Activated CD4-positive, CD25-positive, alpha-beta regulatory T cell (primary cell): Measurements from ENCODE around the gene RFC5.
"Not testable (repeated sequence)": the region's sequence is repeated elsewhere in the genome, so short reads cannot be mapped to it uniquely, and the experiment has no call there.

Experiments used
- DNase-seq, 4 experiments: peaks; one replicate each; lab custom pipeline; 2025; lab: John Stamatoyannopoulos, UW

RFC5 gene

GRCh38 chr12:118015306-118015705 is 1.2 kb upstream of the RFC5 start:
- no peak for DNase-seq

- DNase-seq, result no peak
Observed at GRCh38 chr12:118015944-118016343, 559 bp upstream of the RFC5 start.

GRCh38 chr12:118017926-118018325 is 1.4 kb downstream of the RFC5 start:
- DNase-seq, result no peak

GRCh38 chr12:118020036-118020435 is 3.5 kb downstream of the RFC5 start:
- DNase-seq, result no peak

GRCh38 chr12:118022097-118022727 is 5.7 kb downstream of the RFC5 start:
- not testable (repeated sequence) for DNase-seq

GRCh38 chr12:118022728-118023109 is 6.2 kb downstream of the RFC5 start:
- no peak for DNase-seq

GRCh38 chr12:118023301-118023860 is 6.9 kb downstream of the RFC5 start:
- DNase-seq, result no peak

GRCh38 chr12:118025168-118025567 is 8.7 kb downstream of the RFC5 start:
- no peak for DNase-seq

- no peak for DNase-seq
Observed at GRCh38 chr12:118029166-118029565, 12.7 kb downstream of the RFC5 start.

- DNase-seq, result no peak
Observed at GRCh38 chr12:118032188-118032587, 15.7 kb downstream of the RFC5 start.

- no peak for DNase-seq
Observed at GRCh38 chr12:118033323-118033722, 16.8 kb downstream of the RFC5 start.

- no peak for DNase-seq
Observed at GRCh38 chr12:118033902-118034301, 17.4 kb downstream of the RFC5 start.

- no peak for DNase-seq
Observed at GRCh38 chr12:118034429-118035189, 18.1 kb downstream of the RFC5 start.

GRCh38 chr12:118035190-118036041 is 18.9 kb downstream of the RFC5 start:
- no peak for DNase-seq

GRCh38 chr12:118036672-118037411 is 20.3 kb downstream of the RFC5 start:
- no peak for DNase-seq

- DNase-seq, result no peak
Observed at GRCh38 chr12:118038137-118038536, 21.6 kb downstream of the RFC5 start.

- no peak for DNase-seq
Observed at GRCh38 chr12:118042091-118042490, 25.6 kb downstream of the RFC5 start.

- DNase-seq, result no peak
Observed at GRCh38 chr12:118044075-118044474, 27.6 kb downstream of the RFC5 start.

- DNase-seq, result no peak
Observed at GRCh38 chr12:118044577-118044976, 28.1 kb downstream of the RFC5 start.

- DNase-seq, result no peak
Observed at GRCh38 chr12:118046430-118046829, 29.9 kb downstream of the RFC5 start.

- no peak for DNase-seq
Observed at GRCh38 chr12:118050972-118051910, 34.7 kb downstream of the RFC5 start.
